Thyroid gland (tissue), 4 donors: ENCODE data around the gene KCNJ12.
"Not testable (repeated sequence)": the region's sequence is repeated elsewhere in the genome, so short reads cannot be mapped to it uniquely, and the experiment has no call there.

Source experiments
- CTCF ChIP-seq, 6 experiments: fragments of 200-600 bp in 3 of 6; fragments of 450-650 bp in 3 of 6; sonication (generic) in 3 of 6; IDR thresholded peaks; one replicate each; pipeline ENCODE4 v1.5.1; 2016 to 2019; ENCODE audit warnings: antibody characterized with exemption in 6 of 6, mild to moderate bottlenecking in 2 of 6, inconsistent platforms in 1 of 6, moderate library complexity in 1 of 6
- POLR2A ChIP-seq, 2 donors: fragments of 450-650 bp; IDR thresholded peaks; one replicate each; pipeline ENCODE4 v1.6.1; 2017; ENCODE audit warnings: antibody characterized with exemption in 2 of 2, mild to moderate bottlenecking in 2 of 2, moderate library complexity in 1 of 2

GRCh38 chr17:21402926-21403325 is 26.8 kb downstream of the KCNJ12 start:
- not testable (repeated sequence) for TF ChIP-seq CTCF, POLR2A (IDR thresholded peaks at IDR 0.05)
